Measurements from ENCODE around the gene TTC38.

DNA sequence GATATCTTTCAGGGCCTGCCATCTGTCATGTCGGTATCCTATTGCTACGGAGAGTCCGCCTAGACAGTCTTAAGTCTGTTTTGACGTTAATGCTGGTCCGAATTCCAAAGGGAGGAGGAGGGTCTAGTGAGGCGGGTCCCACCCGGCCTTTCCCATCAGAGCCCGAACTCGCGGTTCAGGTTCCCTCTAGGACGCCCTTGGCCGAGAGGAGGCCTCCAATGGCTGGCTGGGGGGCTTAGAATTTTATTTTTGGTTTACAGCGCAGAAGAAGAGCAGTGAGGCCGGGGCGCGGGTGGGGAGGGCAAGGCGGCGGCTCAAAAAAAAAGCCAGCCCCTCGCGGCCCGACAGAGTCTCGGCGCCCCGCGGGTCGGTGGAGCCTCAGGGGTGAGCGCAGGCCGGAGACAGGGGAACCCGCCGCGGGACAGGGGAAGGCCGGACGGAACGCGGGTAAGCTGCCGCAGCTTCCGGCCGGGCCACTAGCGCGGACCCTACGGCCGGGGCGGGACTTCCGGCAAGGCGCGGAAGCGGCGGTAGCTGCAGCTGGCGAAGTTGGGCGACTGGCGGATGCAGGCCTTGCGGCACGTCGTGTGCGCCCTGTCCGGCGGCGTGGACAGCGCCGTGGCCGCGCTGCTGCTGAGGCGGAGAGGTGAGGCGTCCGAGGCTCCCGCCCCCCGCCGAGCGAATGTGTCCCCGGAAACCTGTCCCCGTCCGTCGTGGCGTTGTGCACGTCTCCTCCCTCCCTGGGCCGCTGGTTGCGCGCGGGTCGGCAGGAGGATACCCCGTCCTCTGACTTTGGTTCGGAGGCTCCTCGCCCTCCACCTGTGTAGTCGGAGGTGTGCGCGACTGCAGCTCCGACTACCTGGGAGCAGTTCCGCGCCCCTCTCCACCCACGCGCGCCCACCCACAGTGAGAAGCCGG, 67.7 kb downstream of the TTC38 start, which contains the start of gene TRMU:
- TF ChIP-seq, protein P1, sequence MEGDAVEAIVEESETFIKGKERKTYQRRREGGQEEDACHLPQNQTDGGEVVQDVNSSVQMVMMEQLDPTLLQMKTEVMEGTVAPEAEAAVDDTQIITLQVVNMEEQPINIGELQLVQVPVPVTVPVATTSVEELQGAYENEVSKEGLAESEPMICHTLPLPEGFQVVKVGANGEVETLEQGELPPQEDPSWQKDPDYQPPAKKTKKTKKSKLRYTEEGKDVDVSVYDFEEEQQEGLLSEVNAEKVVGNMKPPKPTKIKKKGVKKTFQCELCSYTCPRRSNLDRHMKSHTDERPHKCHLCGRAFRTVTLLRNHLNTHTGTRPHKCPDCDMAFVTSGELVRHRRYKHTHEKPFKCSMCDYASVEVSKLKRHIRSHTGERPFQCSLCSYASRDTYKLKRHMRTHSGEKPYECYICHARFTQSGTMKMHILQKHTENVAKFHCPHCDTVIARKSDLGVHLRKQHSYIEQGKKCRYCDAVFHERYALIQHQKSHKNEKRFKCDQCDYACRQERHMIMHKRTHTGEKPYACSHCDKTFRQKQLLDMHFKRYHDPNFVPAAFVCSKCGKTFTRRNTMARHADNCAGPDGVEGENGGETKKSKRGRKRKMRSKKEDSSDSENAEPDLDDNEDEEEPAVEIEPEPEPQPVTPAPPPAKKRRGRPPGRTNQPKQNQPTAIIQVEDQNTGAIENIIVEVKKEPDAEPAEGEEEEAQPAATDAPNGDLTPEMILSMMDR (IDR thresholded peaks at IDR 0.05 in 4 of 5, conservative IDR thresholded peaks at IDR 0.05 in 1 of 5), result no peak
- peak; percentile 44 to 75 for TF ChIP-seq POLR2A (IDR thresholded peaks at IDR 0.05)

Data from gastrocnemius medialis (tissue), 4 donors.